GM12873 (cell line): ENCODE measurements around the gene AKAP13.

Source experiments
- TF ChIP-seq, protein P1 (sequence below): IDR thresholded peaks from 2 replicates; pipeline ENCODE4 v1.5.1; 2012; ENCODE audit warnings: low read depth, mild to moderate bottlenecking, moderate library complexity, low read length, control low read depth; ENCODE audit not compliant: insufficient read depth; ENCODE audit errors: missing control alignments

AKAP13 gene

DNA sequence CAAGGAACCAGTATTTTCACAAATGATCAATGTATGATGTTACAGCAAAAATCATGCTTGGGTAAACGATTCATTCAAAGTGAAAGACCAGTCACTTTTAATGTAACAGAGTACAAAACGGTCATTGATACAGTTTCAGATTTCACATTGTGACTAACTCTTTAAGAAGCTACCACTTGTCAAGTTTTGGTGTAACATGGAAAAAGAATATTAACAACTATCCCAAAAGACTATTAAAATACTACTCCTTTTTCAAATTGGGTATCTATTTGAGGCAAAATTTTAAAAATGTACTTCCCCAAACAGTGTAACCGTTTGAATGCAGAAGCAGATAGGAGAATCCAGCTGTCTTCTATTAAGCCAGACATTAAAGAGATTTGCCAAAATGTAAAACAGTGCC lies 31.7 kb downstream of the AKAP13 start:
- TF ChIP-seq, protein P1, sequence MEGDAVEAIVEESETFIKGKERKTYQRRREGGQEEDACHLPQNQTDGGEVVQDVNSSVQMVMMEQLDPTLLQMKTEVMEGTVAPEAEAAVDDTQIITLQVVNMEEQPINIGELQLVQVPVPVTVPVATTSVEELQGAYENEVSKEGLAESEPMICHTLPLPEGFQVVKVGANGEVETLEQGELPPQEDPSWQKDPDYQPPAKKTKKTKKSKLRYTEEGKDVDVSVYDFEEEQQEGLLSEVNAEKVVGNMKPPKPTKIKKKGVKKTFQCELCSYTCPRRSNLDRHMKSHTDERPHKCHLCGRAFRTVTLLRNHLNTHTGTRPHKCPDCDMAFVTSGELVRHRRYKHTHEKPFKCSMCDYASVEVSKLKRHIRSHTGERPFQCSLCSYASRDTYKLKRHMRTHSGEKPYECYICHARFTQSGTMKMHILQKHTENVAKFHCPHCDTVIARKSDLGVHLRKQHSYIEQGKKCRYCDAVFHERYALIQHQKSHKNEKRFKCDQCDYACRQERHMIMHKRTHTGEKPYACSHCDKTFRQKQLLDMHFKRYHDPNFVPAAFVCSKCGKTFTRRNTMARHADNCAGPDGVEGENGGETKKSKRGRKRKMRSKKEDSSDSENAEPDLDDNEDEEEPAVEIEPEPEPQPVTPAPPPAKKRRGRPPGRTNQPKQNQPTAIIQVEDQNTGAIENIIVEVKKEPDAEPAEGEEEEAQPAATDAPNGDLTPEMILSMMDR: no peak

DNA sequence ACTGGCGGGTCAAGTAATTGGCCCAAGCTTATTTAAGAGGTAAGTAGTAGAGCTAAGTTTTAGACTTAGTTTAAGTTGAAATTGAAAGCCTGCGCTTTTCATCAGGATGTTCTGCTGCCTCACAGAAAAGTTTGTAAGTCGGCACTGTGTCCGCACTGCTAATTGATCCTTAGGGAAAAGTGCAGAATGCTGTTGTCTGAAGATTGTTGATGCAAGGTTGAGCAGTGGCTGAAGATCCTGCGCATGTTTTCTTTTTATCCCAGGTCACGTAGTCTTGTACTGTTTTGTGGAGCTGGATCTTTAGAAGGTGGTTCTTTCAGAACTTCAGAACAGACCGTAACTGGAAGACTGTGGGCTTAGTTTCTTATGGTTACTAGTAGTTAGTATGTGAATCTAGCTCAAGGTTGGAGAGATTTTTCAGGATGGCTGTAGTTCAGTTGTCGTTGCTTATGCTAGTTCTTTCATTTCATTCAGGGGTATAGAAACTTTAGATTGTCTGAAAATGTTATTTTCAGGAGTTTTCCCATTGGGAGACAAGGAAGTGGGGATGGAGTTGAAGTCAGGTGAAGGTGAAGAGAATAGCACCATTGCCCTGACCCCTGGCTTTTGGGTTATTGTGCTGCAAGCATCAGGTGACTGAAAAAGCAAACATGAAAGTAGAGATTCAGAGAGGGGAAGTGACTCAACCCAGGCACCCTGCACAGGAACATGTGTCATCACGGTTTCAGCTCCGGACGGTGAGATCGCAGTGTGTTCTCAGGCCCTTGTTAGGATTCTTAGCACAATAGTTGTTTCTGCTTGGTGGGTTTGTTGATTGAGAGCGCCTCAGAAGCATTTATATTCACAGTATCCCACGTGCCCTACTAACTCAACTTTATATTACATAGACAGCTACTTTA lies 32.8 kb downstream of the AKAP13 start:
- TF ChIP-seq, protein P1: peak; percentile 11

DNA sequence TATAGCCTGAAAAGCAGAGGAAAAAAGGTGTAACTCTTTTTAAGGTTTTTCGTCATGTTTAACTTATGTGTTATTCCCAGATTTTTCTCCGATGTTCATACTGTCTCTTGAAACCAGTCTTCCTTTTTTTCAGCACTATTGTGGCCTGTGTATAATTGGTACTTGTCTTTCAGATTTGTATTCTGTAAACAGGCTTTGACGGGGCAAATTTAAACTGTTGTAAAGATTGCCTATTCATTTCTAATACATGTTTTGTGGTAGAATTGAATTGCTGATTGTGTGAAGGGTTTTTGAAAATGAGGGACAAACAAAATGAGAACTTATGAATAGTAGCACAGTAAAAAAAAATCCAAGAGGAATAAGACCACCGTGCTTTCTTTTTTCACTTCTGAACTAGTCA lies 33.6 kb downstream of the AKAP13 start:
- TF ChIP-seq, protein P1: no peak

DNA sequence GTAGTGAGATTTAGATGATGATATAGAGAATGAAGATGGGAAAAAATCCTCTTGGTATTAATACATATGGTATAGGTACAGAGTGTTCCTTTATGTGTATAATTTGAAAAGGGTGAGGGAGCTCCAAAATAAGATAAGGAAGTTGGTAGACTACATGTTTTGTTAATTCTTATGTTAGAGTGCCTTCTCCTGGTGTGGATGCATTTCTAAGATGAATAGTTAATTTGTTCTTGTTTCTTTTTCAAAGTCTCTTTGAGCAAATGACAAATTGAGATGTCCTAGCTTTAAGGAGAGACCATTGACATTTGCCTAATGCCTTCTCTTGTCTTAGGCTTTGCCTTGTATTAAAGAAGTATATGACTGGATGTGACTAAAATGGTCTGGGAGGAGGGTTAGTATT lies 34.1 kb downstream of the AKAP13 start:
- TF ChIP-seq, protein P1: peak; percentile 29

DNA sequence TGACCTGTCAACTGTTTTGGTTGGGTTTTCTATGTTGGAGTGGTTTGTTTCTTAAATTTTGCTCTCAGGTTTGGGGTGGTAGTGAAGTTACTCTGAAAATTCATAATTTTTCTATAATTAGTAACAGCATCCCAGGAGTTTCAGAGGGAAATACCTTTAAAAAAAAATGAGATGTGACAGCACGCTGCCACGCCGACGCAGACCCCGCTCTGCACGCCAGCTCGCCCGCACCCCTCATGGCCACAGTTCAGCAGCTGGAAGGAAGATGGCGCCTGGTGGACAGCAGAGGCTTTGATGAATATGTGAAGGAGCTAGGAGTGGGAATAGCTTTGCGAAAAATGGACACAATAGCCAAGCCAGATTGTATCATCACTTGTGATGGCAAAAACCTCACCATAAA lies 34.6 kb downstream of the AKAP13 start:
- TF ChIP-seq, protein P1: no peak

DNA sequence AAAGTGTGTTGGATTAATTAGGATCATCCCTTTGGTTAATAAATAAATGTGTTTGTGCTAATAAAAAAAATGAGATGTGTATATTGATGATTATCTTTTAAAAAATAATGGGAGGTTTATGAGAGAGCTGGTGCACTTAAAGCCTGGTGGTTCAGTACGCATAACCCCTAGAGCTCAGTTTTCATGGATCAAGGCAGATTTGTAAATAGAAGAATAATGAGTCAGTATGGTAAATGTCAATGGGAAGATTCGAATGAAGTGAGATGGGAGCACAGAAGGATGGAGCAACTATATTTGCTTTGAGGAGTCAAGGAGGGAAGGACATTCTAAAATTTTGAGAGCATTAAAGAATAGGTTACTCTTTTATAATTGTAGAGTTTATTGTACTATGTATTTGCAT lies 35.4 kb downstream of the AKAP13 start:
- TF ChIP-seq, protein P1: no peak

DNA sequence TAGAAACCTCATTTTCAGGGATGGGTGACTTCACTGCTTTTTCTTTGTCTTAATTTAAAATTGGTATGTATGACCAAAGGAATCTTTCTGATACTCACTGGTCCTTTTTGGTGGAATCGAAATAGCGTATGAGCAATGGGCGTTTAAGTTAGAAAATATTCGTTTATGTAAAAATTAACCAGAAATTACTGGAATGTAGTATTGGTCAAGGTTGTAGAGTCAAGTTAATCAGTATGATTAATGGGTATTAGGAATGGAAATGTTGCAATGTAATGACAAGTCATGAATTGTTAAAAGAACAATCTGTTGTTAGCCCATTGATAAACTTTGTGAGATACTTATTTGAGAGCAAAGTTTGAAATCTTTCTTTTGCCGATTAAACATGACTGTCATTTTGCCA lies 36.9 kb downstream of the AKAP13 start:
- TF ChIP-seq, protein P1: no peak
